ENCODE measurements around the gene TMEM135. TPM values are rescaled to one million over a fixed set of nuclear protein-coding genes. Genes with fewer than 3 reads are reported as not detected.

The TMEM135 gene
- total RNA-seq, 1 donor from 2014 or later, result 38.1 TPM

DNA sequence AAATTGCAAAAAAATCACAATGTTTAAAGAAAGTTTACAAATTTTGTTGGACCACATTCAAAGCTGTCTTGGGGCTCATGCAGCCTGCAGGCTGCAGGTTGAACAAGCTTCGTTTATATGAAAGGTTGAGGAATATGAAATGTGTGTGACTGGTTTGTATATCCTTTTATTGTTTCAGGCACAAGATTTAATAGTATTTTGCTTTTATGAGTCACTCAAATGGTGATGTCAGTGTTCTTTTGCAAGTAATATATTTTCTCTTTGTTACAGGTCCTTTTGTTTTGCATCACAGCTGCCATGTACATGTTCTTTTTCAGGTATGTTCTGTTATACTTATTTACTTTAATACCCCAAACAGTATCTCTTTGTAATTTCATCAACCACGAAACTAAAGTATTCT lies 198.6 kb downstream of the TMEM135 start:
- no peak overlapping the region for H3K27ac Mint-ChIP-seq (ENCODE audit: unreplicated experiment)

DNA sequence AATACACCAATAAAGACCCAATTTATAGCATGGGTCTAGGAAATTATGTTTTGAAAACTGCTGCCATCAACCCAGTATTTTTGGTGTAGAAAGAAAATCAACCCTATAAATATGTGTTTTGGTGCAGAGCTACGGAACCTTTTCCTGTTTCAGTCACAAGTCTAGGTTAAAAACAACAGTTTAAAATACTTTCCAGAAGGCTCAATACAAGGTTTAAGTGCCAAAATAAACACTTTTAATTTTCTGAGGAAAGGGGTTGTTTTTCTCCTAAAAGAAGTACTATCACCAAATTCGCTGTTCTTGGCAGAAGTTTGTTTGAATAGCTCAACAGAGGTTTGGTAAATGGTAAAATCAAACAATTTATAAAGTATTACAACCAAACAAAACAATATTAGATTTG lies 201.3 kb downstream of the TMEM135 start:
- Mint-ChIP-seq H3K36me3 (ENCODE audit: unreplicated experiment) (no peaks in the 10 kb centered on the region), H3K9me3 (ENCODE audit: unreplicated experiment) (no peaks in the 10 kb centered on the region), H3K27ac (ENCODE audit: unreplicated experiment) (no peak overlapping the region), H3K27me3 (ENCODE audit: unreplicated experiment) (no peaks in the 10 kb centered on the region), H3K4me1 (ENCODE audit: low read depth, unreplicated experiment) (no peaks in the 10 kb centered on the region), H3K4me3 (ENCODE audit: unreplicated experiment) (no peak overlapping the region)
- TF ChIP-seq, protein P1, sequence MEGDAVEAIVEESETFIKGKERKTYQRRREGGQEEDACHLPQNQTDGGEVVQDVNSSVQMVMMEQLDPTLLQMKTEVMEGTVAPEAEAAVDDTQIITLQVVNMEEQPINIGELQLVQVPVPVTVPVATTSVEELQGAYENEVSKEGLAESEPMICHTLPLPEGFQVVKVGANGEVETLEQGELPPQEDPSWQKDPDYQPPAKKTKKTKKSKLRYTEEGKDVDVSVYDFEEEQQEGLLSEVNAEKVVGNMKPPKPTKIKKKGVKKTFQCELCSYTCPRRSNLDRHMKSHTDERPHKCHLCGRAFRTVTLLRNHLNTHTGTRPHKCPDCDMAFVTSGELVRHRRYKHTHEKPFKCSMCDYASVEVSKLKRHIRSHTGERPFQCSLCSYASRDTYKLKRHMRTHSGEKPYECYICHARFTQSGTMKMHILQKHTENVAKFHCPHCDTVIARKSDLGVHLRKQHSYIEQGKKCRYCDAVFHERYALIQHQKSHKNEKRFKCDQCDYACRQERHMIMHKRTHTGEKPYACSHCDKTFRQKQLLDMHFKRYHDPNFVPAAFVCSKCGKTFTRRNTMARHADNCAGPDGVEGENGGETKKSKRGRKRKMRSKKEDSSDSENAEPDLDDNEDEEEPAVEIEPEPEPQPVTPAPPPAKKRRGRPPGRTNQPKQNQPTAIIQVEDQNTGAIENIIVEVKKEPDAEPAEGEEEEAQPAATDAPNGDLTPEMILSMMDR (IDR thresholded peaks at IDR 0.05; ENCODE audit: partially characterized antibody, unreplicated experiment), result no peak
- DNase-seq, result no peak

More for the DNA sequence above, 198.6 kb downstream of the TMEM135 start:
- no peaks in the 10 kb centered on the region for H3K4me1 Mint-ChIP-seq (ENCODE audit: low read depth, unreplicated experiment)
- no peak overlapping the region for H3K4me3 Mint-ChIP-seq (ENCODE audit: unreplicated experiment)
- no peaks in the 10 kb centered on the region for H3K9me3 Mint-ChIP-seq (ENCODE audit: unreplicated experiment)
- TF ChIP-seq, protein P1 (IDR thresholded peaks at IDR 0.05; ENCODE audit: partially characterized antibody, unreplicated experiment), result no peak
- H3K27me3 Mint-ChIP-seq (ENCODE audit: unreplicated experiment), result no peaks in the 10 kb centered on the region
- H3K36me3 Mint-ChIP-seq (ENCODE audit: unreplicated experiment), result peaks cover 11% of the 10 kb centered on the region
- no peak for DNase-seq

DNA sequence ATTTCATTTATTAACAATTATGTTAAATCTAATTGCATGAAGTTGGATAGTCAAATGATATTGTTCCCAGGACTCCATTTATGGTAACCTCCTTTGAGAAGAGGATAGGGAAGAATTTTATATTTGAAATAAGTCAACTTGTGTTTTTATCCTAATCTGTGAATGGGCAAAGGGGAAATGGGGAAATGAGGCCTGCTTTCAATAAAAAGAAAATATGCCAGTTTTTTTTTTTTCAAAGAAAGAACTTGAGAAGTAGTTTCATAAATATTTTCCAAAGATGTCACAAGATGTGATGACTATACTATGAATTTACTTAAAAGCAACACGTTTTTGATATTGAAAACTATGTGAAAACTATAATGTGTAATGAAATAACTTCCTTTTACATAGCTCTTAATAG lies 201.8 kb downstream of the TMEM135 start:
- Mint-ChIP-seq H3K9me3 (ENCODE audit: unreplicated experiment) (no peaks in the 10 kb centered on the region), H3K4me1 (ENCODE audit: low read depth, unreplicated experiment) (no peaks in the 10 kb centered on the region), H3K4me3 (ENCODE audit: unreplicated experiment) (no peak overlapping the region), H3K36me3 (ENCODE audit: unreplicated experiment) (no peaks in the 10 kb centered on the region), H3K27me3 (ENCODE audit: unreplicated experiment) (no peaks in the 10 kb centered on the region), H3K27ac (ENCODE audit: unreplicated experiment) (no peak overlapping the region)
- TF ChIP-seq, protein P1 (IDR thresholded peaks at IDR 0.05; ENCODE audit: partially characterized antibody, unreplicated experiment), result no peak
- DNase-seq, result no peak

DNA sequence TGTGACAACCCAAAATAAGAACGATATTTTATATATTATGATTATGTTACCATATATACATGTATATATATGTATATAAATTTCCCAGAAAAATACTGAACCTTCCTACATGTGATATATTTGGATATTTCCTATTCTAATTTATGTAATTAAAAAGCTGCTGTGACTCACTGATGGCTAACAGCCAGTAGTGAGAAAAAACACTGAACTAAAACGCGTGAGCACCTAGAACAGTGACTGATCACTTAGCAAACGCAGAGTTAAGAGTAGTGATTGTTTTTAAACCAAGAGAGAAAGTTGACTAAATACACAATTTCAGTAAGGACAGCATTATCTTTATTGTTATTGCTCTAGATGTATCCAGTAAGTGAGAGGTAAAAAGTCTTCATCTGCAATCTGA lies 213.8 kb downstream of the TMEM135 start:
- Mint-ChIP-seq H3K27ac (ENCODE audit: unreplicated experiment) (no peak overlapping the region), H3K9me3 (ENCODE audit: unreplicated experiment) (peaks cover 3% of the 10 kb centered on the region), H3K36me3 (ENCODE audit: unreplicated experiment) (no peaks in the 10 kb centered on the region), H3K27me3 (ENCODE audit: unreplicated experiment) (no peaks in the 10 kb centered on the region), H3K4me1 (ENCODE audit: low read depth, unreplicated experiment) (no peaks in the 10 kb centered on the region), H3K4me3 (ENCODE audit: unreplicated experiment) (no peak overlapping the region)
- TF ChIP-seq, protein P1 (IDR thresholded peaks at IDR 0.05; ENCODE audit: partially characterized antibody, unreplicated experiment), result no peak
- DNase-seq, result no peak

DNA sequence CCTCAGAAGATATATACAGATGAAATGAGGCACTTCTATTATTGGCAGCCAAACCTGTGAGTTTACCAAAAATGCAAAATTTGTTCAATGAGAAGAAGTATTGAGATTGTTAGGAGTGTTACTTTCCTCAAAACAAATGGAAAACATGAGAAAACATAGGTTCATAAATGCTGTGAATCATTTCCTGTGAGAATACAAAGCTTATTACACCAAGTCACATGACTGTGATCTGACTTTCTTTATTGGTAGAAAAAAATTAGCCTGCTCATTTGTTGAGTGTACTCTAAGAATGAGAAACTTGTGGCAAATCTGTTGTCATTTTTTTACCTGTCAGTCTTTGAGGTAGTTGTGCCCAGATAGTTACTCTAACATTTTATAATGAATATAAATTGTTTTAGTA lies 215.1 kb downstream of the TMEM135 start:
- DNase-seq, result no peak
- Mint-ChIP-seq H3K9me3 (ENCODE audit: unreplicated experiment) (no peaks in the 10 kb centered on the region), H3K4me3 (ENCODE audit: unreplicated experiment) (no peak overlapping the region), H3K36me3 (ENCODE audit: unreplicated experiment) (no peaks in the 10 kb centered on the region), H3K27ac (ENCODE audit: unreplicated experiment) (no peak overlapping the region), H3K4me1 (ENCODE audit: low read depth, unreplicated experiment) (no peaks in the 10 kb centered on the region), H3K27me3 (ENCODE audit: unreplicated experiment) (peaks cover 2% of the 10 kb centered on the region)
- TF ChIP-seq, protein P1 (IDR thresholded peaks at IDR 0.05; ENCODE audit: partially characterized antibody, unreplicated experiment), result no peak
